Hepatocyte (in vitro differentiated cells): ENCODE data around the gene UTS2. TPM values are rescaled to one million over a fixed set of nuclear protein-coding genes. Genes with fewer than 3 reads are reported as not detected.

Experiments used
- DNase-seq: peaks from one replicate; pipeline ENCODE4 v3.0.0-alpha.2; 2016; ENCODE audit warnings: low spot score
- H2AFZ ChIP-seq: fragments of 200-600 bp; sonication (generic); 2 replicates; pipeline ENCODE4 v1.6.0; 2016; ENCODE audit warnings: antibody characterized with exemption, mild to moderate bottlenecking
- H3K27ac ChIP-seq: fragments of 200-600 bp; sonication (generic); 2 replicates; pipeline ENCODE4 v1.5.1; 2016; ENCODE audit warnings: mild to moderate bottlenecking
- H3K27me3 ChIP-seq: fragments of 200-600 bp; sonication (generic); 2 replicates; pipeline ENCODE4 v1.6.1; 2016
- H3K36me3 ChIP-seq: fragments of 200-600 bp; sonication (generic); replicated peaks from 2 replicates; pipeline ENCODE4 v1.5.1; 2016; ENCODE audit warnings: low read depth; ENCODE audit not compliant: insufficient read depth
- H3K4me1 ChIP-seq: fragments of 200-600 bp; sonication (generic); 2 replicates; pipeline ENCODE4 v1.5.1; 2016; ENCODE audit warnings: mild to moderate bottlenecking, moderate library complexity; ENCODE audit not compliant: insufficient read depth
- H3K4me2 ChIP-seq: fragments of 200-600 bp; sonication (generic); 2 replicates; pipeline ENCODE4 v1.6.0; 2016
- H3K4me3 ChIP-seq: fragments of 200-600 bp; sonication (generic); 2 replicates; pipeline ENCODE4 v1.5.1; 2016; ENCODE audit warnings: mild to moderate bottlenecking
- H3K79me2 ChIP-seq: fragments of 200-600 bp; sonication (generic); 2 replicates; pipeline ENCODE4 v1.6.0; 2017; ENCODE audit warnings: mild to moderate bottlenecking
- H3K9me2 ChIP-seq: fragments of 200-600 bp; sonication (generic); replicated peaks from 2 replicates; pipeline ENCODE4 v1.6.0; 2017; ENCODE audit warnings: mild to moderate bottlenecking; ENCODE audit not compliant: insufficient read depth
- H3K9me3 ChIP-seq: fragments of 200-600 bp; sonication (generic); 2 replicates; pipeline ENCODE4 v1.5.1; 2016; ENCODE audit warnings: low read depth, mild to moderate bottlenecking
- H4K20me1 ChIP-seq: fragments of 200-600 bp; sonication (generic); 2 replicates; pipeline ENCODE4 v1.6.0; 2016; ENCODE audit warnings: mild to moderate bottlenecking; ENCODE audit not compliant: insufficient read depth, poor library complexity, severe bottlenecking
- EZH2 ChIP-seq: fragments of 200-600 bp; sonication (generic); IDR thresholded peaks from 2 replicates; pipeline ENCODE4 v1.6.1; 2016; ENCODE audit warnings: antibody characterized with exemption, mild to moderate bottlenecking, borderline replicate concordance
- EZH2phosphoT487 ChIP-seq: fragments of 200-600 bp; sonication (generic); IDR thresholded peaks from one replicate; pipeline ENCODE4 v1.6.1; 2018; ENCODE audit warnings: antibody characterized with exemption, mild to moderate bottlenecking, low read depth, moderate library complexity; ENCODE audit not compliant: unreplicated experiment, severe bottlenecking
- WGBS: methylation state at CpG from one replicate; pipeline ENCODE4 v1.1.6; 2016; ENCODE audit warnings: low lambda C conversion rate; ENCODE audit errors: missing lambda C conversion rate; 5-methylcytosine and 5-hydroxymethylcytosine counted together
- polyA plus RNA-seq: library from polyadenylated mRNA; unstranded; fragments of >200 nt; fragmentation: Nextera tagmentation; extraction: Ambion mirVana; gene quantifications from 2 replicates; pipeline ENCODE4 v1.2.1, GENCODE V29; 2016
- total RNA-seq: library from RNA; depleted of rRNA; stranded (reverse); fragments of >200 nt; gene quantifications from 2 replicates; pipeline ENCODE4 v1.2.3, GENCODE V29; 2014
- TF ChIP-seq, protein P1 (sequence below): fragments of 200-600 bp; sonication (generic); IDR thresholded peaks from 2 replicates; pipeline ENCODE4 v1.5.1; 2016; ENCODE audit warnings: antibody characterized with exemption, mild to moderate bottlenecking; ENCODE audit not compliant: poor library complexity

UTS2 gene
- total RNA-seq, result 0.16 TPM in 1 of 2 replicates, not detected in the other
- 0.29 TPM in 1 of 2 replicates, not detected in the other for polyA plus RNA-seq

- Histone ChIP-seq H2AFZ (no peak within 1 kb of the TSS), H3K36me3 (no peaks in the 10 kb centered on the region), H3K27ac (no peak within 1 kb of the TSS), H3K4me3 (no peak within 1 kb of the TSS), H3K9me2 (no peaks in the 10 kb centered on the region), H3K79me2 (no peaks in the 10 kb centered on the region), H4K20me1 (no peaks in the 10 kb centered on the region), H3K4me1 (peaks cover 5% of the 10 kb centered on the region), H3K4me2 (no peak within 1 kb of the TSS), H3K27me3 (peaks cover 12% of the 10 kb centered on the region), H3K9me3 (no peaks in the 10 kb centered on the region)
- TF ChIP-seq EZH2phosphoT487 (peak; percentile 53), EZH2 (no peak)
- TF ChIP-seq, protein P1, sequence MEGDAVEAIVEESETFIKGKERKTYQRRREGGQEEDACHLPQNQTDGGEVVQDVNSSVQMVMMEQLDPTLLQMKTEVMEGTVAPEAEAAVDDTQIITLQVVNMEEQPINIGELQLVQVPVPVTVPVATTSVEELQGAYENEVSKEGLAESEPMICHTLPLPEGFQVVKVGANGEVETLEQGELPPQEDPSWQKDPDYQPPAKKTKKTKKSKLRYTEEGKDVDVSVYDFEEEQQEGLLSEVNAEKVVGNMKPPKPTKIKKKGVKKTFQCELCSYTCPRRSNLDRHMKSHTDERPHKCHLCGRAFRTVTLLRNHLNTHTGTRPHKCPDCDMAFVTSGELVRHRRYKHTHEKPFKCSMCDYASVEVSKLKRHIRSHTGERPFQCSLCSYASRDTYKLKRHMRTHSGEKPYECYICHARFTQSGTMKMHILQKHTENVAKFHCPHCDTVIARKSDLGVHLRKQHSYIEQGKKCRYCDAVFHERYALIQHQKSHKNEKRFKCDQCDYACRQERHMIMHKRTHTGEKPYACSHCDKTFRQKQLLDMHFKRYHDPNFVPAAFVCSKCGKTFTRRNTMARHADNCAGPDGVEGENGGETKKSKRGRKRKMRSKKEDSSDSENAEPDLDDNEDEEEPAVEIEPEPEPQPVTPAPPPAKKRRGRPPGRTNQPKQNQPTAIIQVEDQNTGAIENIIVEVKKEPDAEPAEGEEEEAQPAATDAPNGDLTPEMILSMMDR, result no peak
- DNase-seq, result no peak
- WGBS, result 44% methylated on average over 10 of the region's 10 CpGs
Observed at GRCh38 chr1:7852804-7853683, at the start of gene UTS2. Gene UTS2, minus strand, starts transcription at chr1:7853065. Its CDS starts 62 bp downstream, at chr1:7853003.

- no peak overlapping the region for H3K4me3 ChIP-seq
- no peaks in the 10 kb centered on the region for H4K20me1 ChIP-seq
- H3K27me3 ChIP-seq, result no peaks in the 10 kb centered on the region
- no peaks in the 10 kb centered on the region for H3K36me3 ChIP-seq
- DNase-seq, result no peak
- no peaks in the 10 kb centered on the region for H3K4me1 ChIP-seq
- no peaks in the 10 kb centered on the region for H3K9me3 ChIP-seq
- H2AFZ ChIP-seq, result no peak overlapping the region
- H3K9me2 ChIP-seq, result no peaks in the 10 kb centered on the region
- H3K4me2 ChIP-seq, result no peak overlapping the region
- TF ChIP-seq EZH2, result no peak
- TF ChIP-seq, protein P1, result no peak
- TF ChIP-seq EZH2phosphoT487, result no peak
- no peaks in the 10 kb centered on the region for H3K79me2 ChIP-seq
- WGBS, result 88% methylated on average over 4 of the region's 4 CpGs
- no peak overlapping the region for H3K27ac ChIP-seq
Observed at GRCh38 chr1:7899741-7900140, 46.9 kb upstream of the UTS2 start.

DNA sequence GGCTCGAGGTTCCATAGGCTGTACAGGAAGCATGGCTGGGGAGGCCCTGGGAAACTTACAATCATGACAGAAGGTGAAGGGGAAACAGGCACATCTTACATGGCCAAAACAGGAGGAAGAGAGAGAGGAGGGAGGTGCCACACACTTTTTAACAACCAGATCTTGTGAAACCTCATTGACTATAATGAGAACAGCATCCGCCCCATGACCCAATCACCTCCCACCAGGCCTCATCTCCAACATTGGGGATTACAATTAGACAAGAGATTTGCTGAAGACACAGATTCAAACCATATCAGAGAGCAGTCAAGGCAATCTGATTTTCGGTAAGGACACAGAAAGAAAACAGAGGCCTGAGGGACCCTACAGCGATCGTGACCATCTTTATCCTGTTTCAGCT, 46.1 kb upstream of the UTS2 start:
- DNase-seq, result no peak
- no peaks in the 10 kb centered on the region for H3K36me3 ChIP-seq
- 90% methylated on average over 5 of the region's 5 CpGs for WGBS

More for the DNA sequence above, 46.1 kb upstream of the UTS2 start:
- Histone ChIP-seq H3K4me2 (no peak overlapping the region), H3K4me3 (no peak overlapping the region), H3K27ac (no peak overlapping the region), H3K9me3 (no peaks in the 10 kb centered on the region), H2AFZ (no peak overlapping the region), H3K79me2 (no peaks in the 10 kb centered on the region), H3K27me3 (no peaks in the 10 kb centered on the region), H3K4me1 (no peaks in the 10 kb centered on the region), H3K9me2 (no peaks in the 10 kb centered on the region), H4K20me1 (no peaks in the 10 kb centered on the region)
- no peak for TF ChIP-seq EZH2
- TF ChIP-seq EZH2phosphoT487, result no peak
- TF ChIP-seq, protein P1, result no peak
